Glomerular visceral epithelial cell (primary cell): ENCODE measurements around the gene CCL2.

ENCODE experiments used
- DNase-seq: peaks from one replicate; pipeline ENCODE4 v3.0.0-alpha.2; 2016; ENCODE audit errors: extremely low spot score

Gene CCL2

DNA sequence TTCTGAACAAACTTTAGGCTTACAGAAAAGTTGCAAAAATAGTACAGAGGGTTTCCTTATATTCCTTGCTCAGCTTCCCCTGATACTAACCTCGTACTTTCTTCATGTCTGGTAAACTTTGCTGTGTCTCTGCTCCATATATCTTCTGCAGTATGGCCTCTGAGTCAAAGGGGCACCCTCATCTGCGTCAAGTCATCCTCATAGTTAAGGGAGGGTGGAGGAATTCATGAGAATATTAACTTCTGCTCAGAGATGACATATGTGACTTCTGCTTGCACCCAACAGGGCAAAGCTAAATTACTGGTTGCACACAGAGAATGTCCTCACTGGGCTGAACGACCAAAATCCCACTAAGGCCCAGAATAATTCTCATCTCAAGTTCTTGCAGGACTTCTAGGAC lies 10.6 kb downstream of the CCL2 start:
- no peak for DNase-seq

DNA sequence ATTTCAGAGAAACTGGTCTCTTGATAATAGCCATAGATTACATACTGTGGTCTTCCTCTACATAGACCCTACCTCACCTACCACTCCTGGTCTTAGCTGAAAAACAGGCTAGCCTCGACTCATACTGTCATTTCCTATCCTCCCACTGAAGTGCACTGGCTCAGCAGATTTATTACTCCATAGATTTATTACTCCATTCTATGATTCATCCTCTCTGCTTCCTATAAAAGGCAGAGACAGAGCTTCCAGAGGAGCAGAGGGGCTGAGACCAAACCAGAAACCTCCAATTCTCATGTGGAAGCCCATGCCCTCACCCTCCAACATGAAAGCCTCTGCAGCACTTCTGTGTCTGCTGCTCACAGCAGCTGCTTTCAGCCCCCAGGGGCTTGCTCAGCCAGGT lies 14.9 kb downstream of the CCL2 start, which contains the start of gene CCL7:
Gene CCL7 (plus strand): TSS at position 253 of the 400 bp plus-strand sequence. CDS start 70 bp downstream, at position 323.
- no peak for DNase-seq

DNA sequence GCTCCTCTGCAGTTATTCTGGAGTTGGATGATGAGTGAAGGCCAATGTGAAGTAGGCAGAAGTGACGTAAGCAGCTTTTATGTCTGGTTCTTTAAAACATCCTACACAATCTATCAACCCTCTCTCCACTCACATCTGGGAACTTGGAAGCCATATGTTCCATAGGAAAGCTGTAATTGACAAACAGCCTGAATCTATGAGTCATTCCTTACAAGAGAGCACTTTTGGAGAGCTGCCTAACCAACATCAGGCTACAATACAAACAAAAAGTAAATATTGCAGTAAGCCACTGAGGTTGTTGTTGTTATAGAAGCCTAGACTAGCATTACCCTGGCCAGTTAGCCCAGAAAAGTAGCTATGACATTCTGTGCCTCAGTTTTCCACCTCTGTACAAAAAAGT lies 20.8 kb downstream of the CCL2 start:
- no peak for DNase-seq

DNA sequence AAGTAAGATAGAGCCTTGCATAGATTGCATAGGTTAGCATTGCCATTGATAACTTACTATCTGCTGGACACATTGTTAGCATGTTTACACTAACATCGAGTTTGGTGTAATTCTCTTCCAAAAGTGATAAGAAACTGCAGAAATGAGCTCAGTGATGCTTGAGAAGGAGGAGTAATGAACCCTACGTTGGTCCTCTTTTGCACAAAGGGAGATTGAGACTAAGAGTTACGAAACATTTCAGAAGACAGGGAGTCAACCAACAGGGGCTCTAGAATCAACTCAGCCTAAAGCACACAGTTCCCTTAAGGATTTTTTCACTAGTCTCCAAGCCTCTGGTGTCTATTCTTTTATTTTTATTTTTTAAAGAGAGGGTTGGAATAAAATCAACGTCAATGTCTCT lies 21.7 kb downstream of the CCL2 start:
- DNase-seq = no peak

DNA sequence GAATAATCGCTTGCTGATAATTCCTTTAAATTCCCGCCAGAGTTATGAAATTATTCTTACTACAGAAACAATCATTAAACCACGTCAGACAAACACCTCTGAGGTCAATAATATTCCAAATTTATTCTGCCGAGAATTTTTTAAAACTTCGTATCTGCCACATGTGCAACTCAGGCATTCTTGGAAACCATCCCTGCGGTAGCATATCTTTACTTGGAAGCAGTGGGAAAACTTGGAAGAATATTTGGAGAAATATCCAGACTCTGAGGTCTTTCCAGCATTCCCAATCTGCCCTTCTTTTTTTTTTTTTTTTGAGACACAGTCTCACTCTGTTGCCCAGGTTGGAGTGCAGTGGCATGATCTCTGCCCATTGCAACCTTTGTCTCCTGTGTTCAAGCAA lies 28.5 kb downstream of the CCL2 start:
- DNase-seq = no peak

DNA sequence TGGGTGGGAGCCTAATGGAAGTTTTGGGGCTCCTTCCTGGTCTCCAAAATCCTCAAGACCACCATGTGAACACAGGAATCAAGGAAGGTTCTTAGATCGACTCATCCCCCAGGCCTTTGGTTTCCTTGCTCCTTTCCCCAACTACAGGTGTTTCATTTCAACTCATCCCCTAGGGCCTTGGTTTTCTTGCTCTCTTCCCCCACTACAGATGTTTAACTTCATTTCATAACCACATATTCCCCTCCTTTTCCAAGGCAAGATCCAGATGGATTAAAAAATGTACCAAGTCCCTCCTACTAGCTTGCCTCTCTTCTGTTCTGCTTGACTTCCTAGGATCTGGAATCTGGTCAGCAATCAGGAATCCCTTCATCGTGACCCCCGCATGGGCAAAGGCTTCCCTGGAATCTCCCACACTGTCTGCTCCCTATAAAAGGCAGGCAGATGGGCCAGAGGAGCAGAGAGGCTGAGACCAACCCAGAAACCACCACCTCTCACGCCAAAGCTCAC lies 30.3 kb downstream of the CCL2 start, which contains the start of gene CCL11:
Gene CCL11 (plus strand): TSS at position 457 of the 507 bp plus-strand sequence. CDS start 67 bp downstream, outside the sequence.
- DNase-seq = no peak

DNA sequence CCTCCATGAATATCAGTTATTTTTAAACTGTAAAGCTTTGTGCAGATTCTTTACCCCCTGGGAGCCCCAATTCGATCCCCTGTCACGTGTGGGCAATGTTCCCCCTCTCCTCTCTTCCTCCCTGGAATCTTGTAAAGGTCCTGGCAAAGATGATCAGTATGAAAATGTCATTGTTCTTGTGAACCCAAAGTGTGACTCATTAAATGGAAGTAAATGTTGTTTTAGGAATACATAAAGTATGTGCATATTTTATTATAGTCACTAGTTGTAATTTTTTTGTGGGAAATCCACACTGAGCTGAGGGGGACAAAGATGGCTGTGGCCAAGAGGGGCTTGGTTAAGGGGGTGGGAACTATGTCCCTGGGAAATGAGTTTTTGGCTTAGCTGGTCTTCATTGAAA lies 32.8 kb downstream of the CCL2 start:
- no peak for DNase-seq

DNA sequence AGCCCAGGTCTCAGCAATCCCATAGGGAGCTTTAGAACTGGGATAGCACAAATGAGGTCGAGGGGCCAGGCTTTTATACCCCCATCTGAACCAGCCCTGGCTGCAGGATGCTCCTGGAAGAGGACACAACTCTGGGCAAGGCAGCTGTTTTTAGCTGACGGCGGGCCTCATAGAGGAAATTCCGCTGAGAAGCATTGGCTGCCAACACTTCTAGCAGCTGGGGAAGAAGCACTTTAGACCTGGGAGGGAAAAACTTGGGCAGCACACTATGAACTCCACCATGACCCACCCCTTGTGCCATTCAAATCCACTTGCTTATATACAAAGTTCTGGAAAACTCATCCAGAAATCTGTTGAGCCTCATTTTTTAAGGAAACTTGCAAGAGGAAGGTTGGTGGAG lies 35.5 kb downstream of the CCL2 start:
- no peak for DNase-seq

DNA sequence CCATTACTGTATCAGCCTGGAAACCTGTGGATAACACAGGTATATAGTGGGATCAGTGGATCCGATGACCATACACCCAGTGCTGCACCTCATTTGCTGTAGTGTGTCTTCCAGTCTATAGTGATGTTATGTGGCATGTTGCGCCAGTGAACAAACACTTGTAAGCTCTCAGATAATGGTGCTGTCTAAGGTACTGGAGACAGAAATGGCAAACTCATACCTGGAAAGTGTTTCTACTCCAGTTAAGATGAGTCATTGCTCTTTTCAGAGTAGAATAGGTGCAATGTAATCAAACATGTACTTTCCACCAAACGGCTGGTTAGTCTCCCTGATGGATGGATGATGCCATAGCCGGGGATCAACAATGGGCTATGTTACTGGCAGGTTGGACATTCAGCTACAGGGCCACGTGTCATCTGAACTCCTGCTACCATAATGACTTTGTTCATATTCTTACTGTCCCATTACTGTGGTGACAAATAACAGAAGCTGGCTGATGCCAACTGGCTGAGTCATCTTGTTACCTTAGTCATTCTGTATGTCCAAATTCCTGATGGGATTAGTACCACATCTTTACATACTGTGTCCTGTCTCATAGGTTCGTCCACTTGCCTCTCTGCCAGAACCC lies 36.8 kb downstream of the CCL2 start:
- DNase-seq = no peak

DNA sequence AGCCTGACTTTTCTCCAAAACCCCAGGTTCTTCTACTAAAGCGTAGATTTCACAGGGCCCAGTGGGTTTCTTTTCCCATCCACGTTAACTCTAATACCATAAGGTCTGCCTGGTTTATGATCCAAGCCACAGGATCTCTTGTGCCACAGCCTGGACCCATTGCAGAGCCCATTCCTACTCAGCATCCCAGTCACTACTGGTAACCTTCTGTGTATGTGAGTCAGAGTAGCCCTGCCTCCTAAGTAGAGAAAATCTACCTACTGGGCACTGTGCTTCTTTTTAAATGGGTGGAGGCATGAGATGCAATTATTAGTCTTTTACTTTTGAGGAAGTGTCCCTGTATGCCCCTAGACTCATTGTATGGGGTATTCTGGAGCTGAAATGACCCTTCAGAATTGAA lies 43.9 kb downstream of the CCL2 start:
- DNase-seq = no peak

DNA sequence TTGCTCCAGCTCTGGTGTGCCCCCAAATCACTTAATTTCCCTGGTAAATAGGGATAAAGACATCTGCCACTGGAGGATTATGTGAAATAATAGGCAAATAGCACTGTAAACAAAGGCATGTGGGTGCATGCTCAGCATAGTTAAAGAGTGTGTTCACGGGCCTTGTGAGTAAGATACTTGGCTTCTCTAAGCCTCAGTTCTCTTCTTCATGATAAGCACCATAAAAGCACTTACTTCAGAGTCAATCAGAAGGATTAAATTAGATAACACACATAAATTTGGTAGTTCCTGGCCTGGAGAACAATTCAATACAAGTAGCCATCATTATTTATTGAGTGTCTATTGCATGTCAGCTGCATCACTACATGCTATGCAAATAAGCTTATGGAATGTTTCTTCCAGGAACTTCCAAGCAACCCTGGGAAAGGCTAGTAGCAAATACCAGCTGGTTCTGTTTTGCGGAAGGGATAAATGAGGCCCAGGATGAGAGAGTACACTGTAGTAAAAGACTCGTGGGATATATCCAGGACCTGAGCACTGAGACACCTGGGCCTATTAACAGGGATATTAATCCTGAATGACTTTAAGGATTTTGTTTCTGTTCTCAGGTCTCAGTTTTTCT lies 45.0 kb downstream of the CCL2 start:
- DNase-seq = no peak

DNA sequence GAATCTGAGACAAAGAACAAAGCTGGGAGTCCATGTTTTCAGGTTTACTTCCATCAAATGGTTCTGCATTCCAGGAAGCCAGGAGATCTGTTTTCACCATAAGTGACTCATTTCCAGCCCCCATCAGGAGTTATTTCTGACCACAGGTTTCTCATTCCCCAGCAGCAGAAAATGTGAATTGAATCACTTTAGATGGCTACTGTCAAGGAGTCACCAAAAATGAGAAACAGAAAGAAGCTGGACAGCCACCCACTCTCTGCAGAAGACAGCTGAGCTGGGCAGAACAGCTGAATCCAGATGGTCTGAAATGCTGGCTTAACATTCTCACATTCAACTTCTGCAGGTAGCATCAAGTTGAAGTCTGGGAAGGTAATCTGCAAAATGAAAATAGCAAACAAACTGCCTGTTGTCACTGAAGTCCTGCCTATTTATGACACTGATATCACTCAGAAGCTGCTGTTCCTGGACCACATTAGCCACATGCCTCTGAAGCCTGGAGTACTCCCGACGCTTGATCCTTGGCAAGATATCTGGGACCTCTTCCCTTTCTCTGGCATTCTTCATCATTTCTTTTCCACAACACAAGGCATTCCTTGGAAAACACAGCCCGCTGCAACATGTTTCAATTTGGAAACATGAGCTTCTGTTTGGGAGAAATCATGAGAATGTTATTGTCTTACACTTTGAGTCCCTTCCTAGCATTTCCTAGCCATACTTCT lies 45.7 kb downstream of the CCL2 start:
- peak; percentile 61 for DNase-seq

DNA sequence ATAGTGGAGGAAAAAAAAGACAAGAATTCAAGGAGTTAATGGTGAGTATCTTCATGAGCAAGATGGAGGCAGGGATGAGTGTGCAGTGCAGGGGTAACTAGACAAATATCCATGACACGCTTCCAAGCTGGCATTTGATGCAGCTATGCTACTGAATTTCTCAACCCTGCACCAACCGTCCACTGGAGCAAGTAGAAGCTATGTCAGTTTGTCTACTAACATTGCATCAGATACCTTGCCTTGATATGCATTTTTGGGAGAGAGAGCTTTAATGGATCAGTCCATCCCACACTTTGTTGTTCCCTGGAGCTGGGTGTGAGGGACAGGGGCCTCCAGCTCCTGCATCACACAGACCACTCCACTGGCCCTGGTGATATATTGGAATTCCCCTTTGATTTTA lies 46.9 kb downstream of the CCL2 start:
- no peak for DNase-seq

DNA sequence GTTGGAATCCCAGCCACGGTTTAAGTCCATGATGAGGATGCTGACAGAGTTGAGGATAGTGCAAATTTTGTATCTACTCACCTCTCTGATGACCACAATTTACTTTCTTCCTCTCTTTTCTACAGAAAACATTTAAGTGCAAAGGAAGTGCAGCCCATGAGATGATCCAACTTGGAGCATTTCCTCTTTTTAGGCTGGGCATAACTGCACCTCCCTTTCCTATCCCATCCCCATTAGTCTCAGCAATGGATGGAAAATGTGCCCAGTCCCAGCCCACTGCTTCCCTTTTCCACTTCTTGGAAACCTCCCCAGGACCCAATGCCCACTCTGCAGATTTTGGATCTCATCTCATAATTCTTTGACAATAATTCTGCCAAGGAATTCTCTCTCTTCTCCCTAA lies 47.6 kb downstream of the CCL2 start:
- no peak for DNase-seq

DNA sequence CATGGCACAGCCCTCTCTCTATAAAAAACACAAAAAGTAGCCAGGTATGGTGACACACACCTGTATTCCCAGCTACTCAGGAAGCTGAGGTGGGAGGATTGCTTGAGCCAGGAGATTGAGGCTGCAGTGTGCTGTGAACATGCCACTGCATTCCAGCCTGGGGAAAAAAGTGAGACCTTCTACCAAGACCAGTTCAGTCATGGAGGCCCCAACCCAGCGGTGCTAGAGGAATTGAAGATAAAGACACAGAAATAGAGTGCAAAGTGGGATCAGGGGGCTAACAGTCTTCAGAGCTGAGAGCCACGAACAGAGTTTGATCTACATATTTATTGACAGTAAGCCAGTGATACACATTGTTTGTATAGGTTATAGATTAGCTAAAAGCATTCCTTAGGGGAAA lies 48.5 kb downstream of the CCL2 start:
- no peak for DNase-seq

DNA sequence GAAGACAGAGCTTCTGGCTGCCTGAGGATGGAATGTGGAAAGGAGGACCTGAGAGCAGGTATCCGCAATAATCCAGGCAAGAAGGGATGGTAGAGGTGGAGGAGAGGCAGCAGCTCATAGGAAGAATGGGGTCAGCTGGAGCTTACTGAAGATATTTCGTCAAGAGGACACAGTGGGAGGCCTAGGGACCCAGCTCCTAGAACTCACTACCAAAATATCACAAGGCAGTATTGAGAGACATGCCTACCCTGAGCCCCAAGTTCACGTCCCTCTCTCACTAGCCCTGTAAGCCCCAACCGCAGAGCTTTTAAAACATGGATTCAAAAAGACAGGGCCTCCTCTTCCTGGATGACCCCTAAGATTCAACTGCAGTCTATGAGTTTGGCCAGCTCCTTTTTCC lies 50.0 kb downstream of the CCL2 start:
- no peak for DNase-seq

DNA sequence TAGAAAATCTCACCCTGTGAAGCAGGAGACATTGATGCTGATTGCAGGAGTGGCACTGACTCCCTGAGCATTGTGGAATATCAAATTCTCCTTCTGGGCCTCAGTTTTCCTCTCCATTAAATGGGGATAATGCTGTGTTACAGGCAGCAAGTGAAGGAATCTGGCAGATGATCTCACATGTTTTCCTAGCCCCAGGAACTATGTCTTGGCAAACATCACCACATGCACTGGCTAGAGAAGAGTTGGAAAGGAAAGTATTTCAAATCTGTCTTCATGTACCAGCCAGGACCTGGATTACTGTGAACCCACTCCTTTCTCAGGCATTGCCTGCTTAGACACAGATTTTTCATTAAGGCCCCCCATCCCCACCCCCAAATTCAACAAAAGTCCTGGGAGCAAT lies 50.5 kb downstream of the CCL2 start:
- no peak for DNase-seq

DNA sequence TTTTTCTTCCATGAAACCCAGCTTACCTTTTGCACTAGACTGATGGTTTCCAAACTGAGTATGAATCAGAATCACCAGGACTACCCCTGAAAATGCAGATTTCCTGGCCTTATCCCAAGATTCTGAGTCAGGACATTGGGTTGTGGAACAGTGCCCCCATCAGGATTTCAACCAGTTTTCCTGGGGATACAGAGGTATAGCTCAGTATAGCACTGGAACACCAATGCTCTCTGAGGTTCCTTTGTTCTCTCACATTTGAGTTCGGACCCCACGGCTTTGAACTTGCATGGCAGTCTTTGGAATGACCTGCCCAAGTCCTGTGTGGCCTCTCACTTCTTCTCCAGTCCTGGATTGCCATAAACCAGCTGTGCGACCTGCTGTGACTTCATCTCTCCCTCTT lies 51.4 kb downstream of the CCL2 start:
- DNase-seq = no peak
